Fibroblast of peridontal ligament (primary cell): Measurements from ENCODE around the gene XAGE1B.
"Not testable (repeated sequence)": the region's sequence is repeated elsewhere in the genome, so short reads cannot be mapped to it uniquely, and the experiment has no call there.

Experiments
- DNase-seq: peaks from one replicate; pipeline ENCODE4 v3.0.0-alpha.2; 2010; ENCODE audit errors: extremely low read depth

XAGE1B gene, protein sequence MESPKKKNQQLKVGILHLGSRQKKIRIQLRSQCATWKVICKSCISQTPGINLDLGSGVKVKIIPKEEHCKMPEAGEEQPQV

DNA sequence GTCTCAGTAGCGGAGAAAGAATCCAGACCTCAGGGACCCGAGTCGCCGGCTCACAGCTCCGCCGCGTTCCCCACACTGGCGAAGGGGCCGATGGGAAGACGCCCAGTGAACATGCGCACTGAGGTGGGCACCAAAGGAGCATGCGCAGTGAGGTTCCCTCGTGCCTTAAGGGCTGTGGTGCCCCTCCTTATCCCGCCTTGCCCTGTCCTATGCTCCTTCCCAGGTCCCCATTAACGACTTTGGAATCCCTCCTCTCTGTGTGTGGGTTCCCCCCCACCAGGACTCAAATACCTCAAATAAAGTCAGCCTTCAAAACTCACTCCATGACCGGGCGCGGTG lies at the start of gene XAGE1B:
XAGE1B (minus strand) TSS at position 77 of the 339 bp plus-strand sequence. CDS start 1,536 bp downstream, outside the sequence.
- DNase-seq = not testable (repeated sequence)

DNA sequence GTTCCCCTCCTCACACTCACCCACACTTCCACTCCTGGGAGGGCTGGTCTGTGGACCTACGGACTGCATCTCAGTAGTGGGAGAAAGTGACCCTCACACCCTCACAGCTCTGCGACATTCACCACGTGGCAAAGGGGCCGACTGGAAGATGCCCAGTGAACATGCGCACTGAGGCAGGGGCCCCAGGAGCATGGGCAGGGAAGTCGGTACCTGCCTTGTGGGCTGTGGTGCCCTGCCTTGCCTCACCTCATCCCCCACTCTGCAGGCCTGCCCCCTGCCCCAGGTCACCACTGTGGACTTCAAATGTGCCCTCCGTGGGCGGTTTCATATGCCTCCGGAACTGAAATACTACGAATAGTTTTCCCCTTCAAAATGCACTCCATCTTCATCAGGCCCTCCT lies 46.2 kb upstream of the XAGE1B start:
- no peak for DNase-seq

DNA sequence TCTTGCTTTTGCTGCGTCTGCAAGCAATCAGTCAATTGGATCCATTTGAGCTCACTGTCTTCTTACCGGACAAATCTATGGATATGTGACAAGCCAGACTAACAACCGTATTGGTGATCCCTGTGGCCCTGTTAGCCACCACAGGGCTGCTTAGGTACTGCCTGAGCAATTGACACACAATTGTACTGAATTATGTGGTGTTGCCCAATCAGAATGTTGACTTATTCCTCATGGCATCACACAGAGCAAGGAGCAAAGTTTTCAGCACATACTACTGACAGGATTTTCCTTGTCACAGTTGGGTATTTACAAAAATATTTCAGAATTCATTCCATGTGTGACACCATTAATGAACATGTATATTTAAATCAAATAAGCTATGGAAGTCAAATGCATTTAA lies 41.3 kb upstream of the XAGE1B start:
- DNase-seq = no peak

DNA sequence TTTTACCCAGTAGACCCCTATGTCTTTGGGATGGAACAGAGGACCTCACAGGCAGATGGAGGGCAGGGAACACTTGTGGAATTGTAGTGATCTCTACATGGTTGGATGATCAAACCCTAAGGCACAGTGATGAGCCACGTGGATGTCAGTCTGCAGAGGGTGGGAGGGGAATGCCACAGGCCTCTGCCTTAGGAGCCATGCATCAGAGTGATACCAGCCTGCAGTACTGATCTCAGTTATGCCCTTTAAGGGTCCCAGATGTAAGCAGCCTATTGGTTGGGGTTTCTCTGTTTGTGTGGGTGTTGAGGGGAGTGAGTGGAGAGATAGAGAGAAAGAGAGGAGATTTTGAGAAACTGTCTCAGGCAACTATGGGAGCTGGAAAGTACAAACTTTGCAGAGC lies 39.9 kb upstream of the XAGE1B start:
- DNase-seq = no peak

DNA sequence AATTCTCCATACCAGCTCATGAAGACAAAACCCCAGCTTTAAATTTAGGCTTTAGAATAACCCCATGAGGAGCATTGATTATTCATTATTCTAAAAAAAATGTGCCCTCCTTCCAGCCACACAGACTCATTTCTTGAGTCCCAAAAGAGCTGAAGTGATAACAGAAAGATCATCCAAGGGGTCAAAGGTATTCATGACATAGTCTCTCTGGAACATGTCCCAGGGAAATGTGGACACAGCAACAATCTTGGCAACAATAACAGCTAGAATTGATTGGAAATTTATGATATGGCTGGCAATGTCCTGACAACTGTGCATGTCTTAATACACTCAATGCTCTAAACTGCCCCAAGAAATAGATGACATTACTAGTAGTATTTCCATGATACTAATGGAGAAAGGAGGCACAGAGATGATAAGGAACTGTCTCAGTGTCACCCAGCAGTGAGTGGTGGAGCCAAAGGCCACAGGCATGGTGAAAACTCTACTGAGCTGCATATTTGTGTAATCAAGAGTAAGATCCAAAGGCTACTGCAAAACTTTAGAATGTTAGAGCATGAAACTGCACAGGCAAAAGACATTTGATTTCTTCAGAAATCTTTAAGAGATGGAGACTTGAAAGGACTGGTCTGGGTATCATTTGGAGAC lies 37.3 kb upstream of the XAGE1B start:
- no peak for DNase-seq

DNA sequence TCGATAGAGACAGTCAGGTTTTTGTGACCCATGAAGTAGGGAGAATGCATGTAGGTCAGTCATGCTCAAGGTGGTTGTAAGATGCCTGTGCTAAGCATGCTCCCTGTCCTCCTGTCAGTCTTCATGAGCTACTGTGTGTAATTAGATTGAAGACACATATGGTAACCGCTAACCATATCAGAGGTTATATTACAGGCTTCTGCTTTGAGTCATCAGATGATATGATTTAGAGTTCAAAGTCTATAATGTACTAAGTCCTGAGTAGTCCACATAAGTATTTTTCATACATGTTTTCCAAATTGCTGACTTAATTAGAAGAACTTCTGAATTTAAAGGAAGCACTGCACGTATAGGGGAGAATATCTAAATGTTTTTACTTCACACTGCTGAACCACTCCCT lies 31.9 kb upstream of the XAGE1B start:
- DNase-seq = not testable (repeated sequence)

DNA sequence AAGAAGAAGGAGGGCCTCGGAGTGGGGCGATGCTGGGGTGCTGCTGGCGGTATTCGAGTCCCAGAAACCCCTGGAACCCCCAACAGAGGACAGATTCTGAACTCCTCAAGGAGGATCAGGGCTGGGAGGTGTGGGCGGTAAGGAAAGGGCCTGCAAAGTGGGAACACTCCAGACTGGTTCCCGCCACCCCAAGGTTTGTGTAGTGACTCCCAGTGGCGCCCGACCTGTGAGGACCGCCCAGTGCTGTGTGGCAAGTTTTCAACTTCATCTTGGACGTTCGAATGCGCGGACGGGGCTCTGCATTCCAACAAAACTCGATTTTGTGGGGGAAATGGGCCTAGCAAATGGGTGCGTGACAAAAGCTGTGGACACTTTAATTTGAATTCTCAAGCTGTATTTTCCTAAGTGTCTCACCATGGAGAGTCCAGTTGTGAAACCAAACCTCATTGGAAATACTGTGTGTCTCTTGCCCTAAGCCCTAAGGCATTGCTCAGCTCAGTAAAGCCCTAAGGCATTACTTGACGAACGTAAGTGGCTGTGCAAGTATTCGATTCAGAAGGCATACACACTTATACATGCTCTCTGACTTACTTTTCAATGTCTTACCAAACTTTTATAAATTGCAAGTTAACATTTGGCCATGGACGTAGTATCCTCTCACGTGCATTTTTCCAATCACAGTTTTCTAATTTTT lies 27.4 kb upstream of the XAGE1B start:
- no peak for DNase-seq

DNA sequence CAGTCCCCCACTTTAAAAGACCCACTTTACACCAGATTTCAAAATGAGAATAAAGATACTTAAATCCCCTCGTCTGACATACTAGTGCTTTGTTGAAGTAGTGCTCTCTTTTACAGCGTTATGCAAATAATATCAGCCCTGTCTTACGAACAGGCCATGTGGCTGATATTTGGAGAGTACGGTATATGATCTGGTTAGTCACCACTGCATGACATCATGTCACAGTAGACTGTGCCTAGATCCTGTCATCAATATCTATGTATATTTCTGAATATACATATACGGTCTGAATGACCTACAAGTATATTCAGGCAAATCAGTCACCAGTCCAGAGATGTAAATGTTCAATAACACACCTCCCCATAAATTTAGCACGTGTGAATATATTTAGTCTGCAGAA lies 25.4 kb upstream of the XAGE1B start:
- no peak for DNase-seq

DNA sequence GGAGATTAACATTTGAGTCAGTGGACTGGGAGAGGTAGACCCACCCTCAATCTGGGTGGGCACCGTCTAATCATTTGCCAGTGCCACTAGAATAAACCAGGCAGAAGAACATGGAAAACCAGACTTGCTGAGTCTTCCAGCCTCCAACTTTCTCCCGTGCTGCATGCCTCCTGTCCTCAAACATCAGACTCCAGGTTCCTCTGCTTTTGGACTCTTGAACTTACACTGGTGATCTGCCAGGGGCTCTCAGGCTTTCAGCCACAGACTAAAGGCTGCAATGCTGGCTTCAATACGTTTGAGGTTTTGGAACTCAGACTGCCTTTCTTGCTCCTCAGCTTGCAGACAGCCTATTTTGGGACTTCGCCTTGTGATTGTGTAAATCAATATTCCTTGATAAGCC lies 24.2 kb upstream of the XAGE1B start:
- not testable (repeated sequence) for DNase-seq

DNA sequence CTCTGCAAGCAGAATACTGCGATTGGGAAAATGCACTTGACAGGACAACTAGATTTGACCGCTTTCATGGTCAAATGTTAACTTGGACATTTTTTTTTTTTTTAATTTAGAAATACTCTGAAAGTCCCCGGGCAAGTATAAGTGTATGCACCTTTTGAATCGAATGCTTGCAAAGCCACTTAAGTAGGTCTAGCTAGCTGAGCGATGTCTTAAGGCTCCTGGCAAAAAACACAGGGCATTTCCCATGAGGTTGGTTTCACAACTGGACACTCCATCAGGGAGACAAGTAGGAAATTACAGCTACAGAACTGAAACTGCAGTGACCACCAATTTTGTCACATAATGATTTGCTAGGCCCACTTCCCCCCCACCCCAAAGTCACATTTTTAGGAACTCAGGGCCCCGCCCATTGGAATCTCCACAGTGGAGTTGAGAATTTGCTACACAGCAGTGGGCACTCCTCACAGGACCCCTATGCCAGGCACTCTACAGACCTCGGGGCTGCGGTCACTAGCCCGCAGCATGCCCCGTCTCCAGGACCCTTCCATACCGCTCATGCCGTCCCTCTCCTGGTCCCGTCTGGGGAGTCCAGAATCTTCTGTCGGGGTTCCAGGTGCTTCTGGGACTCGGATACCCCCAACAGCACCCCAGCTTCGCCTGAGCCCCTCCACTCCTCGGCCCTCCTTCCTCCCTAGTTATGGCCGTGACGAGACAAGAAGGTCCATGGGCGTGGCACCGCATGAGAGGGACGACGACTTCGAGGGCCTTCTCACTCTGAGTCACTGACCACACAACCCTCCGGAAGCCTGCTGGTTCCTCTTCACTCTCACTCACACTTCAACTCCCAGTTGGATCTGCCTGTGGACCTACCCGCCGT lies 515 bp downstream of the XAGE1B start:
- DNase-seq = not testable (repeated sequence)

DNA sequence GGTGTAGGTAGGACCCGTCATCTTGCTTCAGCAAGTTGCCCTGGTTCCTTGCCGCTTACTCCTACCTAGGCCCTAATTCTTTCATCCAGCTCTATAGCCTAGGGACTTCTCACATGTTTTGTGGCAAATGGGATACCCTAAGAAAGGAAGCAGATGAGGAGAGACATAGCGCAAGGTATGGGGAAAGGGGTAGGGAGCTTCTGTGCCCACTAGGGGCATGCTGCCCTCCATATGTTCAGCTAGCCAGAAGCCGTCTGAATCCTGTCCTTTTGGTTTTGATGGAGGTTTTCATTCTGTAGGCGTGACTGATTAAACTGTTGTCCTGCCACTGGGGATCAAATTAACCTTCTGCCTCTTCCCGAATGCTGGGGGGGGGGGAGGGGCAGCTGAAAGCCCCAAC lies 5.7 kb downstream of the XAGE1B start:
- DNase-seq = not testable (repeated sequence)

DNA sequence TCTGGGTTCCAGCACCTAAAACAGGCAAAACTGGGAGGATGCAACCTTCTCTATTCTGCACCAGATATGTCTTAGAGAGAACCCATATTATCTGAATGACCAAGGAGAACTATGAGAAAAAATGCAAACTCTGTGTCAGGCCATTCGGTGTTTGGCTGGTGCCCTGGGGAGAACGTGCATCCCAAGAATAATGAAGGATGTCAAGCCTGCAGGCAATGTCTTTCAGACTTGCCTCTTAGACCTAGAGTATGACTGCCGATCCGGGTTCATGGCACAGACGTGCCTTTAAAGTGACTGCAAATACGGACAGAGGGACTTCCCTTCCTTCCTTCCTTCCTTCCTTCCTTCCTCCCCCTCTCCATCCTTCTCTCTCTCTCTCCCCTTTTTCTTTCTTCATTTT lies 6.9 kb downstream of the XAGE1B start:
- DNase-seq = no peak

DNA sequence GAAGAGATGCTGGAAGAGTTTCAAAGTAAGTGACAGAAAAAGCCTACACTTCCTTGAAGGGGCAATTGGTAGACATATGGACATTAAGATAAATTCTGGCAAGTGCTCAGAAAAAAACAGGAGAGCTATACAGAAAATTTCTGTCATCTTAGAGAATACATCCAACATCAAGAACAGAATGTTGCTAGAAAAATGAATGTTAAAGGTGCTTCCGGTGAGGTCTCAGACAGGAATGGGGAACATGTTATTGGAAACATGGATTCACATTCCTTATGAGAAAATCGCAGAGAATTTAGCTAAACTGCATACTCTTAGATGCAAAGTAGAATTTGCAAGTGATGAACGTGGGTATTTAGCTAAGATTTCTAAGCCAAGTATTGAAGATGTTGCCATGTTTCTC lies 9.5 kb downstream of the XAGE1B start:
- no peak for DNase-seq

DNA sequence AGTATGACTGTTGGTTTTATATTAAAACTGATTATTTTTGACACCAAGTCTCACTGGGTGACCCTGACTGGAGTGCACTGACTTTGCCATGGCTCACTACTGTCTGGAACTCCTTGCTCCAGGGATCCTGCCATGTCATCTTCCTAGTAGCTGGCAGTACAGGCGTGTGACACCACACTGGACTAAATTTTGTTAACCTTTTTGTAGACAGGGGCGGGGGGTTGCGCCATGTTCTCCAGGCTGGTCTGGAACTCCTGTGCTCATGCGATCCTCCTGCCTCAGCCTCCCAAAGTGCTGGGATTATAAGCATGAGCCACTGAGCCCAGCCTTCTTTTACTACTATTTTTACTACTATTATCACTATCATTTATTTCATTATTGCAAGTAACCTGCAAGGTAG lies 12.3 kb downstream of the XAGE1B start:
- DNase-seq = no peak

DNA sequence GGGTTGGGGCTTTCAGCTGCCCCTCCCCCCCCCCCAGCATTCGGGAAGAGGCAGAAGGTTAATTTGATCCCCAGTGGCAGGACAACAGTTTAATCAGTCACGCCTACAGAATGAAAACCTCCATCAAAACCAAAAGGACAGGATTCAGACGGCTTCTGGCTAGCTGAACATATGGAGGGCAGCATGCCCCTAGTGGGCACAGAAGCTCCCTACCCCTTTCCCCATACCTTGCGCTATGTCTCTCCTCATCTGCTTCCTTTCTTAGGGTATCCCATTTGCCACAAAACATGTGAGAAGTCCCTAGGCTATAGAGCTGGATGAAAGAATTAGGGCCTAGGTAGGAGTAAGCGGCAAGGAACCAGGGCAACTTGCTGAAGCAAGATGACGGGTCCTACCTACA lies 15.5 kb downstream of the XAGE1B start:
- DNase-seq = not testable (repeated sequence)

DNA sequence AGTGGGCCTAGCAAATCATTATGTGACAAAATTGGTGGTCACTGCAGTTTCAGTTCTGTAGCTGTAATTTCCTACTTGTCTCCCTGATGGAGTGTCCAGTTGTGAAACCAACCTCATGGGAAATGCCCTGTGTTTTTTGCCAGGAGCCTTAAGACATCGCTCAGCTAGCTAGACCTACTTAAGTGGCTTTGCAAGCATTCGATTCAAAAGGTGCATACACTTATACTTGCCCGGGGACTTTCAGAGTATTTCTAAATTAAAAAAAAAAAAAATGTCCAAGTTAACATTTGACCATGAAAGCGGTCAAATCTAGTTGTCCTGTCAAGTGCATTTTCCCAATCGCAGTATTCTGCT lies 20.5 kb downstream of the XAGE1B start:
- not testable (repeated sequence) for DNase-seq

DNA sequence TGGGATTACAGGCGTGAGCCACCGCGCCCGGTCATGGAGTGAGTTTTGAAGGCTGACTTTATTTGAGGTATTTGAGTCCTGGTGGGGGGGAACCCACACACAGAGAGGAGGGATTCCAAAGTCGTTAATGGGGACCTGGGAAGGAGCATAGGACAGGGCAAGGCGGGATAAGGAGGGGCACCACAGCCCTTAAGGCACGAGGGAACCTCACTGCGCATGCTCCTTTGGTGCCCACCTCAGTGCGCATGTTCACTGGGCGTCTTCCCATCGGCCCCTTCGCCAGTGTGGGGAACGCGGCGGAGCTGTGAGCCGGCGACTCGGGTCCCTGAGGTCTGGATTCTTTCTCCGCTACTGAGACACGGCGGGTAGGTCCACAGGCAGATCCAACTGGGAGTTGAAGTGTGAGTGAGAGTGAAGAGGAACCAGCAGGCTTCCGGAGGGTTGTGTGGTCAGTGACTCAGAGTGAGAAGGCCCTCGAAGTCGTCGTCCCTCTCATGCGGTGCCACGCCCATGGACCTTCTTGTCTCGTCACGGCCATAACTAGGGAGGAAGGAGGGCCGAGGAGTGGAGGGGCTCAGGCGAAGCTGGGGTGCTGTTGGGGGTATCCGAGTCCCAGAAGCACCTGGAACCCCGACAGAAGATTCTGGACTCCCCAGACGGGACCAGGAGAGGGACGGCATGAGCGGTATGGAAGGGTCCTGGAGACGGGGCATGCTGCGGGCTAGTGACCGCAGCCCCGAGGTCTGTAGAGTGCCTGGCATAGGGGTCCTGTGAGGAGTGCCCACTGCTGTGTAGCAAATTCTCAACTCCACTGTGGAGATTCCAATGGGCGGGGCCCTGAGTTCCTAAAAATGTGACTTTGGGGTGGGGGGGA lies 21.1 kb downstream of the XAGE1B start, which contains the start of gene XAGE1A:
XAGE1A (plus strand) TSS at position 264 of the 874 bp plus-strand sequence. CDS start 1,554 bp downstream, outside the sequence.
- not testable (repeated sequence) for DNase-seq

DNA sequence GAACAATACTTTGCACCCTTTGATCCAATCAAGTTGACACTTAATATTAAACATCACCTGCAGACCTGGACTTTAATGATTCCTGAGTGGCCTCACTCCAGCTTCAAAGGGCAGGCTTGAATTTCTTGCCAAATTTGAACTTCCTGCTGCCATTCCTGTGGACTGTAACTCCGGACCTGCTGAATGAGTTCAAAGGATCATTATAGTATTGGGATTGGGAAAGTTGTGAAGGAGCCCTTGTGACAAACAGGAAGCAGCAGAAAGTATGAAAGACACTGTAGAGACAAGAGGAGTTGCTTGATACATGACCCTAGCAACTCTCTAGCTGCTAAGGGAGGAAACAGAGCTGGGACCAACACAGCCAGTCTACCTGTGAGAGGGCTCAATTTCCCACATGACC lies 45.6 kb downstream of the XAGE1B start:
- not testable (repeated sequence) for DNase-seq
